ENCODE measurements around the gene CGA. TPM values are rescaled to one million over a fixed set of nuclear protein-coding genes. Genes with fewer than 3 reads are reported as not detected.

Gene CGA
- total and polyA plus RNA-seq, 4 donors = 0.59 to 10.0 (median 1.9) TPM; not detected in 1

GRCh38 chr6:87115402-87116135 is 20.7 kb upstream of the CGA start:
- Histone ChIP-seq H3K4me3 (ENCODE audit: low read depth, low read length) (no peak overlapping the region), H3K36me3 (ENCODE audit: control insufficient read depth, insufficient read depth, low read length) (no peaks in the 10 kb centered on the region), H3K4me1 (ENCODE audit: control insufficient read depth, insufficient read depth, low read length) (no peaks in the 10 kb centered on the region), H3K27ac (ENCODE audit: low read depth, low read length) (no peak overlapping the region), H3K9me3 (ENCODE audit: control insufficient read depth, insufficient read depth, low read length) (no peaks in the 10 kb centered on the region), H3K27me3 (ENCODE audit: control insufficient read depth, insufficient read depth, low read length) (no peaks in the 10 kb centered on the region)
- DNase-seq (ENCODE audit: low read depth in 4 of 6, low spot score in 6 of 6) = no peak
- WGBS (ENCODE audit: insufficient coverage) = 75% methylated on average over 1 of the region's 2 CpGs

- H3K36me3 ChIP-seq (ENCODE audit: control insufficient read depth, insufficient read depth, low read length) = no peaks in the 10 kb centered on the region
- 100% methylated on average over 1 of the region's 1 CpG for WGBS (ENCODE audit: insufficient coverage)
- DNase-seq (ENCODE audit: low read depth in 4 of 6, low spot score in 6 of 6) = no peak
These were observed 15.7 kb upstream of the CGA start for GRCh38 chr6:87110636-87111035.

GRCh38 chr6:87105823-87106222 is 10.9 kb upstream of the CGA start:
- H3K4me1 ChIP-seq (ENCODE audit: control insufficient read depth, insufficient read depth, low read length) = no peaks in the 10 kb centered on the region
- DNase-seq (ENCODE audit: low read depth in 4 of 6, low spot score in 6 of 6) = no peak
- no peaks in the 10 kb centered on the region for H3K27me3 ChIP-seq (ENCODE audit: control insufficient read depth, insufficient read depth, low read length)
- no peaks in the 10 kb centered on the region for H3K9me3 ChIP-seq (ENCODE audit: control insufficient read depth, insufficient read depth, low read length)
- no peak overlapping the region for H3K27ac ChIP-seq (ENCODE audit: low read depth, low read length)
- no peaks in the 10 kb centered on the region for H3K36me3 ChIP-seq (ENCODE audit: control insufficient read depth, insufficient read depth, low read length)
- H3K4me3 ChIP-seq (ENCODE audit: low read depth, low read length) = no peak overlapping the region

More at GRCh38 chr6:87110636-87111035, 15.7 kb upstream of the CGA start:
- no peaks in the 10 kb centered on the region for H3K27me3 ChIP-seq (ENCODE audit: control insufficient read depth, insufficient read depth, low read length)
- no peak overlapping the region for H3K4me3 ChIP-seq (ENCODE audit: low read depth, low read length)
- H3K27ac ChIP-seq (ENCODE audit: low read depth, low read length) = no peak overlapping the region
- H3K4me1 ChIP-seq (ENCODE audit: control insufficient read depth, insufficient read depth, low read length) = no peaks in the 10 kb centered on the region
- H3K9me3 ChIP-seq (ENCODE audit: control insufficient read depth, insufficient read depth, low read length) = no peaks in the 10 kb centered on the region

DNA sequence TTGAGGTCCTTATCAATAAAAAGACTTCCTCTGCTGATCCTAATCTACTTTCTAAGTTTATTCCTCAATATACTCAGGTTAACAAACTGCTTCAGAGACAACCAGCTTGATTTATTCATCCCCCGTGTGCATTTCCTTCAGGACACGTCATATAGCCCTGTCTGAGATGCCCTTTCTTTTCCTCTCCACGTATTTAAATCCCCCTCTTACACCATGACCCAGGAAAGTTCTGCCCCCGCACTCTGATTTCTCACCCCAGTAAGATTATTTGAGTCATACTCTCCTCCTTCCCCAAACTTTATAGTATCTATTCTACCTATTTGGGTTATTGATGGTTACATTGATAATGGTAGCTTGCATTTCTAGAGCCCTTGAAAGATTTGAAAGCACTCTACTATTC is 9.8 kb upstream of the CGA start:
- Histone ChIP-seq H3K9me3 (ENCODE audit: control insufficient read depth, insufficient read depth, low read length) (no peaks in the 10 kb centered on the region), H3K27me3 (ENCODE audit: control insufficient read depth, insufficient read depth, low read length) (no peaks in the 10 kb centered on the region), H3K4me3 (ENCODE audit: low read depth, low read length) (no peak overlapping the region), H3K36me3 (ENCODE audit: control insufficient read depth, insufficient read depth, low read length) (no peaks in the 10 kb centered on the region), H3K27ac (ENCODE audit: low read depth, low read length) (no peak overlapping the region), H3K4me1 (ENCODE audit: control insufficient read depth, insufficient read depth, low read length) (no peaks in the 10 kb centered on the region)
- WGBS (ENCODE audit: insufficient coverage) = 90% methylated on average over 2 of the region's 4 CpGs
- no peak for DNase-seq (ENCODE audit: low read depth in 4 of 6, low spot score in 6 of 6)

- no peaks in the 10 kb centered on the region for H3K27me3 ChIP-seq (ENCODE audit: control insufficient read depth, insufficient read depth, low read length)
- H3K4me1 ChIP-seq (ENCODE audit: control insufficient read depth, insufficient read depth, low read length) = no peaks in the 10 kb centered on the region
- 88% methylated on average over 3 of the region's 4 CpGs for WGBS (ENCODE audit: insufficient coverage)
- no peak overlapping the region for H3K27ac ChIP-seq (ENCODE audit: low read depth, low read length)
- H3K36me3 ChIP-seq (ENCODE audit: control insufficient read depth, insufficient read depth, low read length) = no peaks in the 10 kb centered on the region
- DNase-seq (ENCODE audit: low read depth in 4 of 6, low spot score in 6 of 6) = no peak
- no peak overlapping the region for H3K4me3 ChIP-seq (ENCODE audit: low read depth, low read length)
- H3K9me3 ChIP-seq (ENCODE audit: control insufficient read depth, insufficient read depth, low read length) = no peaks in the 10 kb centered on the region
These were observed 9.2 kb upstream of the CGA start for GRCh38 chr6:87103977-87104601.

GRCh38 chr6:87102151-87102621 is 7.3 kb upstream of the CGA start:
- H3K27ac ChIP-seq (ENCODE audit: low read depth, low read length) = no peak overlapping the region
- H3K27me3 ChIP-seq (ENCODE audit: control insufficient read depth, insufficient read depth, low read length) = no peaks in the 10 kb centered on the region
- no peaks in the 10 kb centered on the region for H3K4me1 ChIP-seq (ENCODE audit: control insufficient read depth, insufficient read depth, low read length)
- no peak overlapping the region for H3K4me3 ChIP-seq (ENCODE audit: low read depth, low read length)
- no CpG with 5 or more reads among the region's 1 CpG for WGBS (ENCODE audit: insufficient coverage)
- no peaks in the 10 kb centered on the region for H3K9me3 ChIP-seq (ENCODE audit: control insufficient read depth, insufficient read depth, low read length)
- DNase-seq (ENCODE audit: low read depth in 4 of 6, low spot score in 6 of 6) = peak in 5 of 6 donors; percentile 17 to 84 (median 28)
- H3K36me3 ChIP-seq (ENCODE audit: control insufficient read depth, insufficient read depth, low read length) = no peaks in the 10 kb centered on the region

GRCh38 chr6:87101067-87101466 is 6.2 kb upstream of the CGA start:
- Histone ChIP-seq H3K4me3 (ENCODE audit: low read depth, low read length) (no peak overlapping the region), H3K9me3 (ENCODE audit: control insufficient read depth, insufficient read depth, low read length) (no peaks in the 10 kb centered on the region), H3K4me1 (ENCODE audit: control insufficient read depth, insufficient read depth, low read length) (no peaks in the 10 kb centered on the region), H3K27me3 (ENCODE audit: control insufficient read depth, insufficient read depth, low read length) (no peaks in the 10 kb centered on the region), H3K27ac (ENCODE audit: low read depth, low read length) (no peak overlapping the region), H3K36me3 (ENCODE audit: control insufficient read depth, insufficient read depth, low read length) (no peaks in the 10 kb centered on the region)
- 12% methylated on average over 1 of the region's 2 CpGs for WGBS (ENCODE audit: insufficient coverage)
- DNase-seq (ENCODE audit: low read depth in 4 of 6, low spot score in 6 of 6) = no peak

DNA sequence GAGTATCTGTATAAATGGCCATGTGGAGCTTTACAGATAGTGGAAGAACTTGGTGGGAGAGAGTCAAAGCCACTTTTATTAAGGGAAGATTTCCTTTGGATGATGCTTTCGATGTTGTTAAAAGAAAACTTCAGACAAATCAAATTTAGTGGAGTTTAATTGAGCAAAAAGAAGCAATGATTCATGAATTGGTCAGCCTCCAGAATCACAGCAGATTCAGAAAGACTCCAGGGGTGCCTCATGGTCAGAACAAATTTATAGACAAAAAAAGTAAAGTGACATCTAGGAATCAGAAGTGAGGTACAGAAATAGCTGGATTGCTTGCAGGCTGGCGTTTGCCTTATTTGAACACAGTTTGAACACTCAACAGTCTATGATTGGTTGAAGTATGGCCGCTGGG is 5.3 kb upstream of the CGA start:
- DNase-seq (ENCODE audit: low read depth in 4 of 6, low spot score in 6 of 6) = no peak
- WGBS (ENCODE audit: insufficient coverage) = 91% methylated on average over 1 of the region's 3 CpGs
- Histone ChIP-seq H3K36me3 (ENCODE audit: control insufficient read depth, insufficient read depth, low read length) (no peaks in the 10 kb centered on the region), H3K4me1 (ENCODE audit: control insufficient read depth, insufficient read depth, low read length) (no peaks in the 10 kb centered on the region), H3K9me3 (ENCODE audit: control insufficient read depth, insufficient read depth, low read length) (no peaks in the 10 kb centered on the region), H3K27ac (ENCODE audit: low read depth, low read length) (no peak overlapping the region), H3K4me3 (ENCODE audit: low read depth, low read length) (no peak overlapping the region), H3K27me3 (ENCODE audit: control insufficient read depth, insufficient read depth, low read length) (no peaks in the 10 kb centered on the region)

- H3K36me3 ChIP-seq (ENCODE audit: control insufficient read depth, insufficient read depth, low read length) = no peaks in the 10 kb centered on the region
- H3K9me3 ChIP-seq (ENCODE audit: control insufficient read depth, insufficient read depth, low read length) = no peaks in the 10 kb centered on the region
- H3K4me1 ChIP-seq (ENCODE audit: control insufficient read depth, insufficient read depth, low read length) = no peaks in the 10 kb centered on the region
- H3K4me3 ChIP-seq (ENCODE audit: low read depth, low read length) = no peak overlapping the region
- no peaks in the 10 kb centered on the region for H3K27me3 ChIP-seq (ENCODE audit: control insufficient read depth, insufficient read depth, low read length)
- DNase-seq (ENCODE audit: low read depth in 4 of 6, low spot score in 6 of 6) = no peak
- H3K27ac ChIP-seq (ENCODE audit: low read depth, low read length) = no peak overlapping the region
These were observed 4.6 kb upstream of the CGA start for GRCh38 chr6:87099472-87099871.

- Histone ChIP-seq H3K27ac (ENCODE audit: low read depth, low read length) (no peak overlapping the region), H3K4me1 (ENCODE audit: control insufficient read depth, insufficient read depth, low read length) (no peaks in the 10 kb centered on the region), H3K27me3 (ENCODE audit: control insufficient read depth, insufficient read depth, low read length) (no peaks in the 10 kb centered on the region), H3K36me3 (ENCODE audit: control insufficient read depth, insufficient read depth, low read length) (no peaks in the 10 kb centered on the region), H3K9me3 (ENCODE audit: control insufficient read depth, insufficient read depth, low read length) (no peaks in the 10 kb centered on the region), H3K4me3 (ENCODE audit: low read depth, low read length) (no peak overlapping the region)
- WGBS (ENCODE audit: insufficient coverage) = 60% methylated on average over 1 of the region's 1 CpG
- no peak for DNase-seq (ENCODE audit: low read depth in 4 of 6, low spot score in 6 of 6)
These were observed 330 bp downstream of the CGA start for GRCh38 chr6:87094576-87094975.

Measured in spinal cord (tissue), 10 donors.